ENCODE measurements around the gene HAND2. TPM values are rescaled to one million over a fixed set of nuclear protein-coding genes. Genes with fewer than 3 reads are reported as not detected.

The HAND2 gene
- total and polyA plus RNA-seq, 2 experiments from 2014 or later: 0.15 TPM; not detected in 1

GRCh38 chr4:173565281-173565680, 35.3 kb upstream of the HAND2 start (continued):
- TF ChIP-seq CTCF (conservative IDR thresholded peaks at IDR 0.05; ENCODE audit: low read depth in 2 of 2): no peak
- TF ChIP-seq STAT1 (IDR thresholded peaks at IDR 0.05; ENCODE audit: unreplicated experiment): no peak
- TF ChIP-seq ZNF114 (CRISPR knock-in tag; IDR thresholded peaks at IDR 0.05): no peak
- no peak for TF ChIP-seq NANOG (IDR thresholded peaks at IDR 0.05; ENCODE audit: borderline replicate concordance)
- no peak for TF ChIP-seq POLR2AphosphoS5 (IDR thresholded peaks at IDR 0.05; ENCODE audit: low read depth)

GRCh38 chr4:173564461-173564860, 34.4 kb upstream of the HAND2 start:
- no peak overlapping the region for H3K27ac Mint-ChIP-seq
- ATAC-seq (no peak), DNase-seq (ENCODE audit: low spot score) (no peak)
- Histone ChIP-seq H3K27me3 (ENCODE audit: insufficient read depth) (no peaks in the 10 kb centered on the region), H3K4me1 (ENCODE audit: insufficient read depth) (no peaks in the 10 kb centered on the region), H3K79me2 (replicated peaks; ENCODE audit: insufficient read depth) (no peaks in the 10 kb centered on the region), H2AFZ (no peak overlapping the region), H3K4me2 (no peak overlapping the region), H3K9me2 (ENCODE audit: insufficient read depth) (no peaks in the 10 kb centered on the region), H3K4me3 (no peak overlapping the region), H3F3A (replicated peaks; ENCODE audit: low read depth) (no peaks in the 10 kb centered on the region), H3K36me3 (ENCODE audit: insufficient read depth) (no peaks in the 10 kb centered on the region), H3K27ac (ENCODE audit: low read depth) (no peak overlapping the region), H4K20me1 (replicated peaks; ENCODE audit: insufficient read depth) (no peaks in the 10 kb centered on the region)
- H3K4me3 Mint-ChIP-seq: no peak overlapping the region
- no peaks in the 10 kb centered on the region for H3K9me3 Mint-ChIP-seq
- H3K36me3 Mint-ChIP-seq (ENCODE audit: low read depth): no peaks in the 10 kb centered on the region
- H3K27me3 Mint-ChIP-seq (ENCODE audit: insufficient read depth, low read depth, poor library complexity): peaks cover 5% of the 10 kb centered on the region
- no peaks in the 10 kb centered on the region for H3K4me1 Mint-ChIP-seq
- TF ChIP-seq CREB1 (CRISPR knock-in tag; IDR thresholded peaks at IDR 0.05; ENCODE audit: low read depth) (no peak), EZH2 (IDR thresholded peaks at IDR 0.05; ENCODE audit: low read depth, unreplicated experiment) (no peak), CTCF (conservative IDR thresholded peaks at IDR 0.05; ENCODE audit: low read depth in 2 of 2) (no peak), POLR2AphosphoS5 (IDR thresholded peaks at IDR 0.05; ENCODE audit: low read depth) (no peak), NANOG (IDR thresholded peaks at IDR 0.05; ENCODE audit: borderline replicate concordance) (no peak), ZNF331 (CRISPR knock-in tag; IDR thresholded peaks at IDR 0.05; ENCODE audit: low read depth) (no peak), ETS1 (IDR thresholded peaks at IDR 0.05) (no peak), ZNF114 (CRISPR knock-in tag; IDR thresholded peaks at IDR 0.05) (no peak), STAT1 (IDR thresholded peaks at IDR 0.05; ENCODE audit: unreplicated experiment) (no peak), ZNF462 (CRISPR knock-in tag; IDR thresholded peaks at IDR 0.05) (no peak), EZH2phosphoT487 (IDR thresholded peaks at IDR 0.05; ENCODE audit: unreplicated experiment) (no peak), JUNB (IDR thresholded peaks at IDR 0.05; ENCODE audit: unreplicated experiment) (no peak)

Data from GM23338 (cell line).